OCI-LY7 (cell line): ENCODE results near the gene SLIRP. TPM values are rescaled to one million over a fixed set of nuclear protein-coding genes. Genes with fewer than 3 reads are reported as not detected.
A peak's percentile ranks its signal among the peaks of the same experiment; 100 is the strongest.

Experiments
- BruUV-seq: library from RNA; stranded (reverse); fragments of 400-500 nt; replicated peaks from 2 replicates; lab custom pipeline; 2021; lab: Mats Ljungman, UMichigan
- CTCF ChIA-PET: fragments of 300-600 bp; sonication (Branson Sonifier 250); formaldehyde crosslinking; loops from one replicate; lab custom pipeline; 2022; ENCODE audit warnings: antibody characterized with exemption; ENCODE audit not compliant: unreplicated experiment; lab: Charles Lee
- POLR2A ChIA-PET: fragments of 300-600 bp; sonication (Branson Sonifier 250); formaldehyde crosslinking; loops from one replicate; lab custom pipeline; 2022; ENCODE audit warnings: antibody characterized with exemption; lab: Charles Lee
- DNase-seq: peaks from one replicate; pipeline ENCODE4 v3.0.0-alpha.2; 2015; ENCODE audit warnings: low spot score
- H2AFZ ChIP-seq: fragments of 200-600 bp; sonication (generic), shearing (Covaris generic); 2 replicates; pipeline ENCODE4 v1.6.1; 2014; ENCODE audit warnings: mild to moderate bottlenecking, antibody characterized with exemption, low read length, moderate library complexity
- H3K27ac ChIP-seq: fragments of 200-600 bp; sonication (generic); 2 replicates; pipeline ENCODE4 v1.5.1; 2014; ENCODE audit warnings: mixed run types, low read depth, mild to moderate bottlenecking, moderate library complexity, low read length, inconsistent platforms; ENCODE audit not compliant: poor library complexity, severe bottlenecking
- H3K36me3 ChIP-seq: fragments of 200-600 bp; sonication (generic); 2 replicates; pipeline ENCODE4 v1.6.1; 2014; ENCODE audit warnings: mild to moderate bottlenecking, antibody characterized with exemption, low read length, moderate library complexity, mixed read lengths; ENCODE audit not compliant: insufficient read depth
- H3K4me1 ChIP-seq: fragments of 200-600 bp; sonication (generic); 2 replicates; pipeline ENCODE4 v1.5.1; 2014; ENCODE audit warnings: mild to moderate bottlenecking, low read length; ENCODE audit not compliant: insufficient read depth, poor library complexity, severe bottlenecking
- H3K4me2 ChIP-seq: fragments of 200-600 bp; sonication (generic); 2 replicates; pipeline ENCODE4 v1.6.1; 2014; ENCODE audit warnings: mild to moderate bottlenecking, low read length
- H3K4me3 ChIP-seq: fragments of 200-600 bp; sonication (generic); 2 replicates; pipeline ENCODE4 v1.5.1; 2014; ENCODE audit warnings: mild to moderate bottlenecking, low read depth, low read length; ENCODE audit not compliant: poor library complexity, severe bottlenecking
- H3K79me2 ChIP-seq: fragments of 200-600 bp; sonication (generic); 2 replicates; pipeline ENCODE4 v1.6.1; 2016; ENCODE audit warnings: low read depth, mild to moderate bottlenecking, low read length, moderate library complexity, mixed read lengths; ENCODE audit not compliant: insufficient read depth
- H3K9me2 ChIP-seq: fragments of 200-600 bp; sonication (generic); 2 replicates; pipeline ENCODE4 v1.6.1; 2016; ENCODE audit warnings: mild to moderate bottlenecking, low read length, mixed read lengths; ENCODE audit not compliant: insufficient read depth
- H3K9me3 ChIP-seq: fragments of 200-600 bp; sonication (generic); 2 replicates; pipeline ENCODE4 v1.6.1; 2014; ENCODE audit warnings: mild to moderate bottlenecking, mixed run types, low read length, mixed read lengths
- H4K20me1 ChIP-seq: fragments of 200-600 bp; sonication (generic); 2 replicates; pipeline ENCODE4 v1.6.1; 2014; ENCODE audit warnings: mild to moderate bottlenecking, antibody characterized with exemption, low read length, moderate library complexity, mixed read lengths; ENCODE audit not compliant: insufficient read depth
- EZH2phosphoT487 ChIP-seq: fragments of 200-600 bp; sonication (generic); IDR thresholded peaks from 2 replicates; pipeline ENCODE4 v1.6.1; 2018; ENCODE audit warnings: low read depth, borderline replicate concordance, mild to moderate bottlenecking, mixed run types, antibody characterized with exemption, low read length, moderate library complexity, mixed read lengths
- intact Hi-C: fragments of 100-400 bp; cut with micrococcal nuclease; formaldehyde crosslinking; loops from one replicate; pipeline ENCODE4 v1.10.0; 2022; ENCODE audit not compliant: unreplicated experiment
- total RNA-seq, 2 experiments: library from RNA; depleted of rRNA in 1 of 2; stranded (reverse); fragments of >200 nt in 1 of 2; shearing (Covaris generic) in 1 of 2; gene quantifications; 2 replicates each; pipeline ENCODE4 v1.2.3, GENCODE V29; 2014 to 2022
- TF ChIP-seq, protein P1 (sequence below): fragments of 200-600 bp; sonication (generic); conservative IDR thresholded peaks from 2 replicates; pipeline ENCODE4 v1.5.1; 2014; ENCODE audit warnings: mild to moderate bottlenecking, antibody characterized with exemption, low read length, moderate library complexity, mixed read lengths

Gene SLIRP
- total RNA-seq, 2 experiments from 2014 or later = 147 to 159 TPM

DNA sequence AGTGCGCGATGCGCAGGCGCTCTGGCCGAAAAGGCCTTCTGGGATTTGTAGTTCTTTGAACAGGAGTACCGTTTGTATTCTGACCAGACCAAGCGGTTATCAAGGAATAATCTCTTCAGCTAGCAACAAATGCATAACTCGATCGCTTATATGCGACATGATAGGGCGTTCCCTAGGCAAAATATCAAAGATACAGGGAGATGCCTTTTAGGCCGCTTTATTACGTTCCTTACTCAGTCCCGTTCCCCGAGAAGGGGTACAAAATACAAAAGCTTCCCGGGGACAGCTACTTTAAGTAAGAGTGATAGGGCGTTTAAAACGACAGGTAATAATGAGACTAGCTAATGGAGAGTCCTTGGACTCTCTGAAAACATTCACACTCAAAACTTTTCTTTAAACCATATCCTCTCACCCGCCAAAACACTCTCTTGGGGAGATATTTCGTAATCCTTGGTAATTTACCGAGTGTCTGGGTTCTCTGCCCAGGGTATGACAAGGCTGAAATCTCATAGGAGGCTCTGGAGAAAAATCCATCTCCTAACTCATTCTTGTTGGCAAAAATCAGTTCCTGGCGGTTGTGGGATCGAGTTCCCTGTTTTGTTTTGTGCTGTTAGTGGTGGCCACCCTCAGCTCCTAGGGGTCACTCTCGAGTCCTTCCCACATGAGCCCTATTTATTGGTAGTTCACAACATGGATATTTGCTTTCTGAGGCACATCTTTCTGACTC is 53.5 kb downstream of the SLIRP start:
- Histone ChIP-seq H3K27ac (peak overlapping the region; percentile 68), H3K4me1 (peaks cover 22% of the 10 kb centered on the region), H3K4me3 (peak overlapping the region; percentile 92), H3K9me2 (no peaks in the 10 kb centered on the region), H4K20me1 (peaks cover 15% of the 10 kb centered on the region; the same call in 1 of the 2 replicates), H3K4me2 (peak overlapping the region; percentile 84), H2AFZ (peak overlapping the region; percentile 99), H3K36me3 (peaks cover 30% of the 10 kb centered on the region), H3K9me3 (no peaks in the 10 kb centered on the region), H3K79me2 (peaks cover 44% of the 10 kb centered on the region)
- BruUV-seq = no TSS peak
- ChIA-PET CTCF (no interaction called here), POLR2A (interaction anchor here (0.6 to 2.3 kb wide), 8 partner anchors 9 to 1034 kb away, joined by 3 to 10 read pairs (median 4); no protein-coding TSS in a partner anchor)
- DNase-seq = peak; percentile 19
- intact Hi-C loops = loop anchor here (2.0 kb wide), 1 partner anchor 39 kb away; the partner anchor contains the start of gene ADCK1
- TF ChIP-seq, protein P1, sequence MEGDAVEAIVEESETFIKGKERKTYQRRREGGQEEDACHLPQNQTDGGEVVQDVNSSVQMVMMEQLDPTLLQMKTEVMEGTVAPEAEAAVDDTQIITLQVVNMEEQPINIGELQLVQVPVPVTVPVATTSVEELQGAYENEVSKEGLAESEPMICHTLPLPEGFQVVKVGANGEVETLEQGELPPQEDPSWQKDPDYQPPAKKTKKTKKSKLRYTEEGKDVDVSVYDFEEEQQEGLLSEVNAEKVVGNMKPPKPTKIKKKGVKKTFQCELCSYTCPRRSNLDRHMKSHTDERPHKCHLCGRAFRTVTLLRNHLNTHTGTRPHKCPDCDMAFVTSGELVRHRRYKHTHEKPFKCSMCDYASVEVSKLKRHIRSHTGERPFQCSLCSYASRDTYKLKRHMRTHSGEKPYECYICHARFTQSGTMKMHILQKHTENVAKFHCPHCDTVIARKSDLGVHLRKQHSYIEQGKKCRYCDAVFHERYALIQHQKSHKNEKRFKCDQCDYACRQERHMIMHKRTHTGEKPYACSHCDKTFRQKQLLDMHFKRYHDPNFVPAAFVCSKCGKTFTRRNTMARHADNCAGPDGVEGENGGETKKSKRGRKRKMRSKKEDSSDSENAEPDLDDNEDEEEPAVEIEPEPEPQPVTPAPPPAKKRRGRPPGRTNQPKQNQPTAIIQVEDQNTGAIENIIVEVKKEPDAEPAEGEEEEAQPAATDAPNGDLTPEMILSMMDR = peak; percentile 64
- no peak for TF ChIP-seq EZH2phosphoT487

DNA sequence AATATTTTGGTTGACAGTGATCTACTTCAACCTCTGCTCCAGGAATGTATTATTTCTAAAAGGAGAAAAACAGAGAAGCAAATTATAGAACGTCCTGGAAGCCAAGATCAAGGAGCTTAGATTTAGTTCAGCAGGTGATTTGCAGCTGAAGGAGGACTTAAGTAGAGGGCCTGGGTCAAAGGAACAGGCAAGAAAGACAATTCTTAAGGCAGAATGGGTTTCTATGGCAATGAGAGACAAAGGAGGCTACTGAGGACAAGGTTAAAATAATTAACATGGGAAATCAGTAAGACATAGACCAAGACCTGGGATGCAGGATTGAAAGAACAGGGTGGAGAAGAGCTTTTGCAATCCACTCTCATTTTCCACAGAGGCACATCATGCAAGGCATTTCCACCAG is 55.4 kb downstream of the SLIRP start:
- H3K36me3 ChIP-seq = peaks cover 10% of the 10 kb centered on the region
- CTCF ChIA-PET = no interaction called here
- BruUV-seq = no TSS peak
- intact Hi-C loops = no loop called here
- no peak overlapping the region for H3K4me3 ChIP-seq
- peaks cover 22% of the 10 kb centered on the region for H3K4me1 ChIP-seq
- POLR2A ChIA-PET = interaction anchor here (0.9 to 2.3 kb wide), 3 partner anchors 12 to 33 kb away, joined by 4 to 9 read pairs (median 4); no protein-coding TSS in a partner anchor
- H4K20me1 ChIP-seq = peaks cover 8% of the 10 kb centered on the region; the same call in 1 of the 2 replicates
- TF ChIP-seq, protein P1 = no peak
- TF ChIP-seq EZH2phosphoT487 = no peak
- no peaks in the 10 kb centered on the region for H3K9me3 ChIP-seq
- DNase-seq = no peak
- no peaks in the 10 kb centered on the region for H3K9me2 ChIP-seq
- no peak overlapping the region for H2AFZ ChIP-seq
- H3K27ac ChIP-seq = no peak overlapping the region
- H3K79me2 ChIP-seq = peaks cover 25% of the 10 kb centered on the region
- no peak overlapping the region for H3K4me2 ChIP-seq
